HUES6 (cell line): ENCODE measurements around the gene BAHD1.

Experiments used
- H3K27ac ChIP-seq: 2 replicates; pipeline ENCODE4 v1.7.0; 2013; ENCODE audit warnings: low read depth, mild to moderate bottlenecking, low read length, inconsistent platforms
- H3K27me3 ChIP-seq: 2 replicates; pipeline ENCODE4 v1.6.1; 2013; ENCODE audit warnings: low read length; ENCODE audit not compliant: control insufficient read depth, insufficient read depth
- H3K36me3 ChIP-seq: 2 replicates; pipeline ENCODE4 v1.6.1; 2013; ENCODE audit warnings: low read length; ENCODE audit not compliant: control insufficient read depth, insufficient read depth
- H3K4me1 ChIP-seq: 2 replicates; pipeline ENCODE4 v1.6.1; 2013; ENCODE audit warnings: low read length; ENCODE audit not compliant: control insufficient read depth, insufficient read depth
- H3K4me3 ChIP-seq: 2 replicates; pipeline ENCODE4 v1.5.1; 2013; ENCODE audit warnings: low read depth, low read length
- H3K9ac ChIP-seq: one replicate; pipeline ENCODE4 v1.6.1; 2013; ENCODE audit warnings: mild to moderate bottlenecking, low read length
- H3K9me3 ChIP-seq: 2 replicates; pipeline ENCODE4 v1.6.1; 2013; ENCODE audit warnings: low read depth, low read length; ENCODE audit not compliant: control insufficient read depth, insufficient read depth

Gene BAHD1

GRCh38 chr15:40508216-40508615 is 67.5 kb downstream of the BAHD1 start:
- no peak overlapping the region for H3K27ac ChIP-seq
- H3K4me1 ChIP-seq, result peaks cover 15% of the 10 kb centered on the region
- no peak overlapping the region for H3K4me3 ChIP-seq
- no peak overlapping the region for H3K9ac ChIP-seq
- no peaks in the 10 kb centered on the region for H3K9me3 ChIP-seq
- H3K27me3 ChIP-seq, result peaks cover 55% of the 10 kb centered on the region
- H3K36me3 ChIP-seq, result no peaks in the 10 kb centered on the region

- no peak overlapping the region for H3K4me3 ChIP-seq
- H3K4me1 ChIP-seq, result peaks cover 15% of the 10 kb centered on the region
- no peaks in the 10 kb centered on the region for H3K36me3 ChIP-seq
- peaks cover 60% of the 10 kb centered on the region for H3K27me3 ChIP-seq
- H3K27ac ChIP-seq, result no peak overlapping the region
- H3K9me3 ChIP-seq, result no peaks in the 10 kb centered on the region
- no peak overlapping the region for H3K9ac ChIP-seq
Observed at GRCh38 chr15:40510201-40510600, 69.4 kb downstream of the BAHD1 start.

GRCh38 chr15:40511093-40511471 is 70.3 kb downstream of the BAHD1 start:
- Histone ChIP-seq H3K4me1 (peaks cover 15% of the 10 kb centered on the region), H3K36me3 (no peaks in the 10 kb centered on the region), H3K9ac (no peak overlapping the region), H3K9me3 (no peaks in the 10 kb centered on the region), H3K27ac (no peak overlapping the region), H3K4me3 (peak overlapping the region; percentile 49), H3K27me3 (peaks cover 60% of the 10 kb centered on the region)

GRCh38 chr15:40511472-40512133 is 70.8 kb downstream of the BAHD1 start:
- Histone ChIP-seq H3K36me3 (no peaks in the 10 kb centered on the region), H3K9ac (peak overlapping the region; percentile 62), H3K4me1 (peaks cover 13% of the 10 kb centered on the region), H3K27ac (no peak overlapping the region), H3K27me3 (peaks cover 55% of the 10 kb centered on the region), H3K4me3 (peak overlapping the region; percentile 49), H3K9me3 (no peaks in the 10 kb centered on the region)

GRCh38 chr15:40512440-40512839 is 71.7 kb downstream of the BAHD1 start:
- H3K36me3 ChIP-seq, result no peaks in the 10 kb centered on the region
- H3K9me3 ChIP-seq, result no peaks in the 10 kb centered on the region
- H3K27me3 ChIP-seq, result peaks cover 48% of the 10 kb centered on the region
- no peak overlapping the region for H3K9ac ChIP-seq
- no peak overlapping the region for H3K27ac ChIP-seq
- peaks cover 9% of the 10 kb centered on the region for H3K4me1 ChIP-seq
- H3K4me3 ChIP-seq, result no peak overlapping the region

GRCh38 chr15:40513609-40514008 is 72.9 kb downstream of the BAHD1 start:
- Histone ChIP-seq H3K9ac (no peak overlapping the region), H3K27ac (no peak overlapping the region), H3K36me3 (no peaks in the 10 kb centered on the region), H3K9me3 (no peaks in the 10 kb centered on the region), H3K4me1 (peaks cover 9% of the 10 kb centered on the region), H3K27me3 (peaks cover 38% of the 10 kb centered on the region), H3K4me3 (no peak overlapping the region)

GRCh38 chr15:40516322-40516721 is 75.6 kb downstream of the BAHD1 start:
- H3K4me1 ChIP-seq, result peaks cover 6% of the 10 kb centered on the region
- no peak overlapping the region for H3K4me3 ChIP-seq

More at GRCh38 chr15:40516322-40516721, 75.6 kb downstream of the BAHD1 start:
- no peak overlapping the region for H3K9ac ChIP-seq
- H3K9me3 ChIP-seq, result no peaks in the 10 kb centered on the region
- no peak overlapping the region for H3K27ac ChIP-seq
- no peaks in the 10 kb centered on the region for H3K36me3 ChIP-seq
- H3K27me3 ChIP-seq, result peaks cover 22% of the 10 kb centered on the region
